ENCODE results near the gene SLC25A11.

Gene SLC25A11

DNA sequence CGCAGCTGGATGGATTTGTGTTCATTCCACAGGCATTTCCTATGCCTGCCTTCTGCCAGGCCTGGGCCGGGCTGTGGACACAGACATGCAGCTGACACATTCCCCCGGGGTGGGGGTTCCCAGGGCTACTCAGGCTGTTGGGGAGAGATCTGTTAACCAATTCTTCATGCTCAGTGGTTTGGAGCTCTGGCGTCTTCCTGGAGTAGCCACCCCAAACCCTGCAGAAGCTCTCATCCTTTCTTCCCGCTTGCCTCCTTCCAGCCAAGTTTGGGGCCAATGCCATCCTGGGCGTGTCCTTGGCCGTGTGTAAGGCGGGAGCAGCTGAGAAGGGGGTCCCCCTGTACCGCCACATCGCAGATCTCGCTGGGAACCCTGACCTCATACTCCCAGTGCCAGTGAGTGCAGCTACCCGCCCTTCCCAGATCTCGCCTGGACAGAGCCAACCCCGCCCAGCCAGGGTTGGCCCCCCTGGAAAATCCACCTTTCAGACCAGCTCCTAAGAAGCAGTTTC lies 13.7 kb upstream of the SLC25A11 start:
- TF ChIP-seq, protein P1, sequence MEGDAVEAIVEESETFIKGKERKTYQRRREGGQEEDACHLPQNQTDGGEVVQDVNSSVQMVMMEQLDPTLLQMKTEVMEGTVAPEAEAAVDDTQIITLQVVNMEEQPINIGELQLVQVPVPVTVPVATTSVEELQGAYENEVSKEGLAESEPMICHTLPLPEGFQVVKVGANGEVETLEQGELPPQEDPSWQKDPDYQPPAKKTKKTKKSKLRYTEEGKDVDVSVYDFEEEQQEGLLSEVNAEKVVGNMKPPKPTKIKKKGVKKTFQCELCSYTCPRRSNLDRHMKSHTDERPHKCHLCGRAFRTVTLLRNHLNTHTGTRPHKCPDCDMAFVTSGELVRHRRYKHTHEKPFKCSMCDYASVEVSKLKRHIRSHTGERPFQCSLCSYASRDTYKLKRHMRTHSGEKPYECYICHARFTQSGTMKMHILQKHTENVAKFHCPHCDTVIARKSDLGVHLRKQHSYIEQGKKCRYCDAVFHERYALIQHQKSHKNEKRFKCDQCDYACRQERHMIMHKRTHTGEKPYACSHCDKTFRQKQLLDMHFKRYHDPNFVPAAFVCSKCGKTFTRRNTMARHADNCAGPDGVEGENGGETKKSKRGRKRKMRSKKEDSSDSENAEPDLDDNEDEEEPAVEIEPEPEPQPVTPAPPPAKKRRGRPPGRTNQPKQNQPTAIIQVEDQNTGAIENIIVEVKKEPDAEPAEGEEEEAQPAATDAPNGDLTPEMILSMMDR (IDR thresholded peaks at IDR 0.05; ENCODE audit: low read depth, low read length, missing control alignments) = no peak
- no peak overlapping the region for H3K4me3 ChIP-seq (replicated peaks; ENCODE audit: low read depth, low read length)
- no peak for DNase-seq (ENCODE audit: extremely low read depth, low read depth)

DNA sequence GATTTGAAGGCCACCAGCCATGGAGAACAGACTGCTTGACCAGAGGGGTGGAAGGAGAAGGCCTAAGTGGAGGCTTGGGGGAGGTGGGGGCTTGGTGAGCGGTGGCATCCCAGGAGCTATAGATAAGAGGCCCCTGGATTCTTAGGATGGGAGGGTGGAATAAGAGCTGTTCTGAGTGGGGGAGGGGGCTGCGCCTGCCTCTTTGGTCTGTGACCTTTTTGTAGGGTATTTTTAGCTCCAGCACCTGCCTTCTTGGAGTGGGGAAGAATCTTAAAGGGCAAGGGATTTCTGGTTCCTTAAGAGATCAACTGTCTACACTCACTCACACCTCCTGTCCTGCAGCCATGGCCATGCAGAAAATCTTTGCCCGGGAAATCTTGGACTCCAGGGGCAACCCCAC lies 11.6 kb upstream of the SLC25A11 start:
- no peak for DNase-seq (ENCODE audit: extremely low read depth, low read depth)
- no peak overlapping the region for H3K4me3 ChIP-seq (replicated peaks; ENCODE audit: low read depth, low read length)
- TF ChIP-seq, protein P1 (IDR thresholded peaks at IDR 0.05; ENCODE audit: low read depth, low read length, missing control alignments) = no peak

DNA sequence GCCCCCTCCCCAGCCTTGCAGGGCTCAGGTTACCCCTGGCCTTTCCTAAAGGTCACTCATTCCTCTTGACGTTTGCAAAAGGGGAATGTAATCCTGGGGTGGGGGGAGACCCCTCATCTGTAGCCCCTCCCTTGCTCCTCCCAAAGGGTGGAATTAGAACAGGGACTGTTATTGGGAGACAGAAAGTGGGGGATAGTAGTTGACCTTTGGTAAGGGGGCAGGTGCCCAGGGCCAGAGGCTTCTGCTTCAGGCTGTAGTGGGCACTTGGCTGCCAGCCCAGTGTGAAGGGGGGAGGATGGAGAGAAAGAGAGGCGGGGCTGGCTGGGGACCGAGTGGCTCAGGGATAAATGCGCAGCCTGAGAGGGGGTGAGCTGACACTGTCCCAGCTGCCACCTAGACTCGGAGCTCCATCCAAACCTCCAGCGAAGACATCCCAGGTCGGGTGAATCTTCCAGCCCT lies 10.9 kb upstream of the SLC25A11 start, which contains the start of gene ENO3:
ENO3 (plus strand) TSS at position 374 of the 459 bp plus-strand sequence. CDS start 711 bp downstream, outside the sequence.
- peak within 1 kb of the TSS; percentile 97 for H3K4me3 ChIP-seq (replicated peaks; ENCODE audit: low read depth, low read length)
- TF ChIP-seq, protein P1 (IDR thresholded peaks at IDR 0.05; ENCODE audit: low read depth, low read length, missing control alignments) = no peak
- DNase-seq (ENCODE audit: extremely low read depth, low read depth) = no peak

DNA sequence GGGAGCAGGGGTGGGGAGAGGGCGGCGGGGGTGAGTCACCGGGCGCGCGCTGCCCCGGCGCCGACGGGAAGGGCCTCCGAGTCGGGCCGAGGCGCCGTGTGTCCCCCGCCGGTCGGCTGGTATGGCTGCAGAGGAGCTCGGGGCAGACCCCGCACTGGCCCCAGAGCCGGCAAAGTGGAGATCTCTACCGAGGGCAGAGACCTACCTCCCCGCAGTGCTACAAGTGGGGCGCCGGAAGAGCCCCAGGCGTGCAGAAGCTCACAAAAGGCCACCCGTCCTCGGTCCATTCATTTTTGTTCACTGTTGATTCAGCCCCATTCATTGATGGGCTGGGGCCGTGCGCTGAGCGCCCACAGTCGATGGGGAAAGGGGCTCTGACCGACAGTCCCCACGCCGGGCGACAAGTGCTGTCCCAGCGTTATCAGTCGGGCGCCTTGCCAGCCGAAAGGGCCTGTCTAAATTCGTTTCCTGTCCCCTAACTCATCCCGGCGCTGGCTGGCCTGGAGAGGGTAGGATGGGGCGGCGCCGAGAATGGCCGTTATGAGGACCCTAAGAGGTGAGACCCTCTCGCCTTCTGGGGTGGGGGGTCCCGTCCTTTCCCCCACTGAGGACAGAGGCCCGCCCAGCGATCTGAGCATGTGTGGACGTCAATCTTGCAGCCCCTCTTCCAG lies 10.4 kb upstream of the SLC25A11 start:
- TF ChIP-seq, protein P1 (IDR thresholded peaks at IDR 0.05; ENCODE audit: low read depth, low read length, missing control alignments) = no peak
- H3K4me3 ChIP-seq (replicated peaks; ENCODE audit: low read depth, low read length) = peak overlapping the region; percentile 97
- no peak for DNase-seq (ENCODE audit: extremely low read depth, low read depth)

DNA sequence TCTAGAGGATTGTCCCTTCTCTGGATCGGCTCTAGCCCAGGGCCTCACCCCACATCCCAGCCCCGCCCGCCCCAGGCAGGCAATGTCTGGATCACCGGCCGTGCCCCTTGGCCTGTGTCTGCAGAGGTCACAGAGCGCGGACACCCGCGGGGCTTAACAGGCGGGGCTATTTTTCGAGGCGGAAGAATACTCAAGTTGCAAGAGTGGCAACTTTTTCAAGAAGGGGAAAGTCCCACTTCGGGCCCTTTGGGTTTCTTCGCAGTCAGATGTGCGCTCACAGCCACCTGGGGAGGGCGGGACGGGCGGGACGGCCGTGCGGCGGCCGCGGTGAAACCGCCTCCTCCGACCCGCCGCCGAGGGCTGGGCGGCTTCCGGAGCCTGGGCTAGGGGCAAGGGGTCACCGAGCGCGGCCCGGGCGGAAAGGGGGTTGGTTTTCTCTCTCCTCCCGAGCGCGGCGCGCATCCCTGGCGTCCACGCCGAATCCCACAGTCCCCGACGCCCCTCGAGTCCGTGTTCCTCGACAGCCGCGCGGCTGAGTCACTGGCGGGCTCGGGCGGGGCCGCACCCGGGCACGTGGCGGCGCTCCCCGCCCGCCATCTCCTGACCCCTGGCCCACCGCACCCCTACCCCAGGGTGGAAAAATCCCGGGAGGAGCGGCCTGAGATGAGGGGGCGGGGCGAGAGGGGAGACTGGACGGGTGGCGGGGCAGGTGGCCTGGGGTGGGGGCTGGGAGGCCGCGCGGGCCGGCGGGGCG lies 9.7 kb upstream of the SLC25A11 start:
- DNase-seq (ENCODE audit: extremely low read depth, low read depth) = no peak
- H3K4me3 ChIP-seq (replicated peaks; ENCODE audit: low read depth, low read length) = peak overlapping the region; percentile 97
- TF ChIP-seq, protein P1 (IDR thresholded peaks at IDR 0.05; ENCODE audit: low read depth, low read length, missing control alignments) = no peak

DNA sequence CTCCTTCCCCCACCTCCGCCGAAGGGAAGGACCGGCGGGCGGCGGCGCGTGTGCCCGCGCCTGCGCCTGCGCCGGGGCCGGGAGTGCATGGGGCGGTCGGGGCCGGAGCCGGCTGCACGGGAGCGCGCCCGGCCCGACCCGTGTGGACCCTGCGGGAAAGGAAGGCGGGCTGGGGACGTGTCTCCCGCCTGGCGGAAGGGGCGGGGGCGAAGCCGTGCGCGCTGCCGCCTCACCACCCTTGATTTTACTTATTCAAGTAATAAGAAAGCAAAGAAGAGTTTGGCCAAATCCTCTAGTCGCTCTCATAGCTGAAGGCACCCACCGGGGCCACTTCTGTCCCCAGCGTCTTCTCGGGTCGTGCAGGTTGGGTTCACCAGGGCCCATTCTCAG lies 9.1 kb upstream of the SLC25A11 start:
- peak overlapping the region; percentile 97 for H3K4me3 ChIP-seq (replicated peaks; ENCODE audit: low read depth, low read length)
- TF ChIP-seq, protein P1 (IDR thresholded peaks at IDR 0.05; ENCODE audit: low read depth, low read length, missing control alignments) = no peak
- no peak for DNase-seq (ENCODE audit: extremely low read depth, low read depth)

Data from HFF-Myc (cell line).